Erythroblast (primary cell): Measurements from ENCODE around the gene NEMP2.

Experiments
- GATA1 ChIP-seq: IDR thresholded peaks from 2 replicates; pipeline ENCODE4 v1.6.1; 2011; ENCODE audit warnings: low read depth, mild to moderate bottlenecking, control low read depth, low read length, moderate library complexity
- POLR2A ChIP-seq: IDR thresholded peaks from 2 replicates; pipeline ENCODE4 v1.6.1; 2011; ENCODE audit warnings: mild to moderate bottlenecking, low read length

- TF ChIP-seq POLR2A = no peak
- no peak for TF ChIP-seq GATA1
Measured at GRCh38 chr2:190575263-190575662, 40.7 kb upstream of the NEMP2 start.
